Measurements from ENCODE around the gene PLEKHA7. TPM values are rescaled to one million over a fixed set of nuclear protein-coding genes. Genes with fewer than 3 reads are reported as not detected.

The PLEKHA7 gene
- polyA plus RNA-seq, 4 donors, result 28.1 to 69.3 (median 57.5) TPM

DNA sequence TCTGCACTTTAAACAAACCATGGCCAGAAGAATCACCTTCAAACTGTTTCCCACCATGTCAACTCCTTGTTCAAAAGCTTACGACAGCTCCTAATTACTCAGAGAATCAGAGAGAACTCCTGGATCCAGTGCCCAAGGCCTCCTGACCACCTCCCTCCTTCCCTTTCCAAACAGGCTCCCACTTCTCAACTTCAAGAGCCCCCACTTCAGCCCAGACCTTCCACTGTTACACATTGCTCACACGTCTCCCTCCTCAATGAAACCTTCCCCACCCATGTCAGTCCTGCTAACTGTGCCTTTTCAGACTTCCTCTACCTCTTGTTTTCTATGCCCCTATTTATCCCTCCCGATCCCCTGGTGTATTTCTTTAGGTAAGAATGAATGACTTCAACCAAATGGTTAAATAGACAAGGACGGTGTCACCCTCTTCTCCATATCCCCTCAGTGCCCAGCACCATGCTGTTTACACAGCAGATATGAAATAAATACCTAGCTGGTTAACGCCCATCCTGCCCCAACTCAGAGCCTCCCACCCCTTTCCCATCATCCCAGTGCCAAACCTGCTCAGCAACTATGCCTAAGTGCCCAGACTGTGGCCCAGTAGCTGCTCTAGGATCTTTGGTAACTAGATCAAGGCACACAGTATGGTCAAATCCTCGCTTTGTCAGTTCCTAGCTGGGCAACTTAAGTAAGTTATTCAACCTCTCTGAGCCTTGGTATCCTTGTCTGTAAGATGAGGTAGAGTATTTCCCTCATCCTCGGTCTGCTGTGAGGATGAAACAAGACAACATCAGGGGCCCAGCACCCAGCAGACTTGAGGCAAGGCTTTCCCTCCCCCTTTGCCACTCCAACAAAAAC, 36.8 kb downstream of the PLEKHA7 start:
- Histone ChIP-seq H3K36me3 (ENCODE audit: control insufficient read depth in 3 of 3, insufficient read depth in 2 of 3, low read depth in 1 of 3, low read length in 3 of 3) (peaks cover 0 to 23% (median 2%) of the 10 kb centered on the region in 3 donors), H3K4me1 (ENCODE audit: control insufficient read depth in 3 of 3, insufficient read depth in 2 of 3, low read depth in 1 of 3, low read length in 2 of 3) (peaks cover 2 to 48% (median 5%) of the 10 kb centered on the region in 3 donors), H3K27me3 (ENCODE audit: control insufficient read depth in 3 of 3, insufficient read depth in 3 of 3, low read length in 3 of 3) (no peaks in the 10 kb centered on the region), H3K9me3 (ENCODE audit: control insufficient read depth in 2 of 2, insufficient read depth in 1 of 2, low read depth in 1 of 2, low read length in 1 of 2) (no peaks in the 10 kb centered on the region), H3K4me3 (ENCODE audit: low read depth in 1 of 3, low read length in 3 of 3) (no peak overlapping the region), H3K27ac (ENCODE audit: low read depth in 1 of 3, low read length in 2 of 3) (no peak overlapping the region)
- peak in 1 of 2 donors; percentile 31 for DNase-seq
- WGBS, 3 donors, result 69 to 81% (median 73%) methylated on average over 7 of the region's 7 CpGs
- FAIRE-seq, result no peak

DNA sequence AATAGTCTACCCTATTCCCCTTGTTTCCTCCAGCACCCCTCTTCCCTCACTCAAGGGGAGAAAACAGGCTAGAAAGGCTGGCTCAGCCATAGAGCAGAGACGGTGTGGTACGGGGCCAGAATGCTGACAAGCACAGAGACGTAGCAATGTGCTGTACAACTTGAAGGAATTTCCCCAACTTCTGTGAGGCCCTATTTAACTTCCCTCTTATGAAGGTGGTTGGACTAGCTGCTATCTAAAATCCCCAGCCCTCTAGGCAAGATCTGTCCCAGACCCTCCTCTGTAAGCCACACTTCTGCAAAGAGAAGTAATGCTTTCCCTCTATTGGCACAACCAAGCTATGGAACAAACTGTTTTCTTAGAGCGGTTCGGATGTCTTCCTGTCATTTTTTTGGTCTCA, 37.8 kb downstream of the PLEKHA7 start:
- peaks cover 0 to 39% (median 5%) of the 10 kb centered on the region in 3 donors for H3K4me1 ChIP-seq (ENCODE audit: control insufficient read depth in 3 of 3, insufficient read depth in 2 of 3, low read depth in 1 of 3, low read length in 2 of 3)
- 80 to 81% (median 80%) methylated on average over 5 of the region's 5 CpGs for WGBS, 3 donors
- H3K9me3 ChIP-seq (ENCODE audit: control insufficient read depth in 2 of 2, insufficient read depth in 1 of 2, low read depth in 1 of 2, low read length in 1 of 2), result no peaks in the 10 kb centered on the region
- FAIRE-seq (no peak), DNase-seq (no peak)
- no peak overlapping the region for H3K4me3 ChIP-seq (ENCODE audit: low read depth in 1 of 3, low read length in 3 of 3)
- H3K36me3 ChIP-seq (ENCODE audit: control insufficient read depth in 3 of 3, insufficient read depth in 2 of 3, low read depth in 1 of 3, low read length in 3 of 3), result peaks cover 0 to 18% (median 2%) of the 10 kb centered on the region in 3 donors
- no peaks in the 10 kb centered on the region for H3K27me3 ChIP-seq (ENCODE audit: control insufficient read depth in 3 of 3, insufficient read depth in 3 of 3, low read length in 3 of 3)
- no peak overlapping the region for H3K27ac ChIP-seq (ENCODE audit: low read depth in 1 of 3, low read length in 2 of 3)

DNA sequence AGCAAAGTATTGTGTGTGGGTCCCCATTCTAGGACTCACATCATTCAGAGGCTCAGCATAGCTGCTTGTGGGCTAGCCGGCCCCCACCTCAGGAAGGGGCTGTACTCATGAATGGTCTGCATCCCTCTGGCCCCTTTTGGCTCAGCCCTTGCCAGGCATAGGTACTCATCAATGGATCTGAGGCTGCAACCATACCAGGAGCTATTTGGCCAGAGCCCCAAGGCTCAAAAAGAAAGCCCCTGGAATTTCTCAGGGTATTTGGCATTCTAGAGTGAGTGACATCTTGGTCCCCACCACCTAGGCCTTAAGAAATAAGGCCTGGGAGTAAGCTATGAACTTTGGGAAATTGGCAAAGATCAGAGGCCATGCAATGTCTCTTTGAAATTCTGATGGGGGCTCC, 38.3 kb downstream of the PLEKHA7 start:
- FAIRE-seq (no peak), DNase-seq (no peak)
- peaks cover 0 to 41% (median 5%) of the 10 kb centered on the region in 3 donors for H3K4me1 ChIP-seq (ENCODE audit: control insufficient read depth in 3 of 3, insufficient read depth in 2 of 3, low read depth in 1 of 3, low read length in 2 of 3)
- H3K9me3 ChIP-seq (ENCODE audit: control insufficient read depth in 2 of 2, insufficient read depth in 1 of 2, low read depth in 1 of 2, low read length in 1 of 2), result no peaks in the 10 kb centered on the region
- no peaks in the 10 kb centered on the region for H3K27me3 ChIP-seq (ENCODE audit: control insufficient read depth in 3 of 3, insufficient read depth in 3 of 3, low read length in 3 of 3)
- 76 to 96% (median 89%) methylated on average over 1 of the region's 1 CpG for WGBS, 3 donors
- no peak overlapping the region for H3K27ac ChIP-seq (ENCODE audit: low read depth in 1 of 3, low read length in 2 of 3)
- peaks cover 0 to 18% (median 2%) of the 10 kb centered on the region in 3 donors for H3K36me3 ChIP-seq (ENCODE audit: control insufficient read depth in 3 of 3, insufficient read depth in 2 of 3, low read depth in 1 of 3, low read length in 3 of 3)
- no peak overlapping the region for H3K4me3 ChIP-seq (ENCODE audit: low read depth in 1 of 3, low read length in 3 of 3)

GRCh38 chr11:16973338-16973964, 40.8 kb downstream of the PLEKHA7 start:
- Histone ChIP-seq H3K4me1 (ENCODE audit: control insufficient read depth in 3 of 3, insufficient read depth in 2 of 3, low read depth in 1 of 3, low read length in 2 of 3) (peaks cover 5 to 41% (median 6%) of the 10 kb centered on the region in 3 donors), H3K9me3 (ENCODE audit: control insufficient read depth in 2 of 2, insufficient read depth in 1 of 2, low read depth in 1 of 2, low read length in 1 of 2) (no peaks in the 10 kb centered on the region)
- WGBS, 3 donors, result 73 to 81% (median 80%) methylated on average over 3 of the region's 3 CpGs

DNA sequence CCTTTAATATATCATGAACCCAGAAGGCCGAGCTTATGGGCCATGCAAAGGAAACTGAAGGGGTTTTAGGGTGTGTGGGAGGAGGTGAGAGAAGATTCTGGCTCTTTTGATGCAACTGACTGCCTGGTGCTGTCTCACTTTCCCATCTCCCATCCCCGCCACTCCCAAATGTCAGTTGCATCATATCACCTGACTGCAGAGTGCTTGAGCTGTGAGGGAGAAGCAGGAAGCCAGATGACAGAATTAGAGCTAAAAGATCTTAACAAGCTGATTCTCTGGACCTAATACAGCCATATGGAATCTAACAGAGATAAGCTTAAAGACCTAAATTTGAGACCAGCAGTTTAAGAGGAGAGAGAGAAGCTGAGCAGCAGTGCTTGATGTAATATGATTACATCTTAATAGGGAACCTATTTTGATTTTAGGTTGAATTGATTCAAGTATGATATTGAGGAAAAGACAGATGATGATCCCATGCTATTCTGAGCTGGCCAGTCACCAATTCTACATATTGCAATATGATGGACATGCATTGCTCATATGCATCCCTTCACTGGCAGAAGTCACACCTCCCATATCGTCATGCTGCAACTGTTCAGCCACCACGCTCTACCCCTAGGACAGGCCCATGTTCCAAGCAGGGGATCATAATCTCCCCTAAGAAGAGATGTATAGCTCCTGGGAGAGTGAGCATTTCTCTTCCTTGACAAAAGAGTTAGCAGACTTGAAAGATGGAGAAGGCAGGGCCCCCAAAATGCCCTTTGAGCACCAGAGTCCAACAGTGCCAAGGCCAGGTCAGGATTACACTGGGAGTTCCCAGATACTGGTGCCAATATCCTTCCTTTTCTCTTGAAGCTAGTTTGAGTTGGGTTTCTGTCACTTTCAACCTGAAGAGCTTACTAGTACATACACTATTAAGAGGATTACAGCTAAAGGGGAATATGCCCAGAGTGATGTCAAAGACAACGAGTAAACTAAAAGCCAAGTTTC, 44.9 kb downstream of the PLEKHA7 start:
- WGBS, 3 donors, result 47 to 64% (median 61%) methylated on average over 5 of the region's 5 CpGs
- FAIRE-seq, result no peak
- no peaks in the 10 kb centered on the region for H3K9me3 ChIP-seq (ENCODE audit: control insufficient read depth in 2 of 2, insufficient read depth in 1 of 2, low read depth in 1 of 2, low read length in 1 of 2)
- H3K27ac ChIP-seq (ENCODE audit: low read depth in 1 of 3, low read length in 2 of 3), result peak overlapping the region; percentile 73 to 92 (median 92)
- H3K4me3 ChIP-seq (ENCODE audit: low read depth in 1 of 3, low read length in 3 of 3), result no peak overlapping the region
- peaks cover 6 to 61% (median 13%) of the 10 kb centered on the region in 3 donors for H3K4me1 ChIP-seq (ENCODE audit: control insufficient read depth in 3 of 3, insufficient read depth in 2 of 3, low read depth in 1 of 3, low read length in 2 of 3)
- H3K27me3 ChIP-seq (ENCODE audit: control insufficient read depth in 3 of 3, insufficient read depth in 3 of 3, low read length in 3 of 3), result no peaks in the 10 kb centered on the region
- peaks cover 0 to 26% (median 0%) of the 10 kb centered on the region in 3 donors for H3K36me3 ChIP-seq (ENCODE audit: control insufficient read depth in 3 of 3, insufficient read depth in 2 of 3, low read depth in 1 of 3, low read length in 3 of 3)
- DNase-seq, result peak; percentile 70 to 71

More at GRCh38 chr11:16973338-16973964, 40.8 kb downstream of the PLEKHA7 start:
- H3K4me3 ChIP-seq (ENCODE audit: low read depth in 1 of 3, low read length in 3 of 3), result no peak overlapping the region
- no peaks in the 10 kb centered on the region for H3K27me3 ChIP-seq (ENCODE audit: control insufficient read depth in 3 of 3, insufficient read depth in 3 of 3, low read length in 3 of 3)
- no peak for FAIRE-seq
- H3K27ac ChIP-seq (ENCODE audit: low read depth in 1 of 3, low read length in 2 of 3), result no peak overlapping the region
- DNase-seq, result no peak
- peaks cover 0 to 21% (median 2%) of the 10 kb centered on the region in 3 donors for H3K36me3 ChIP-seq (ENCODE audit: control insufficient read depth in 3 of 3, insufficient read depth in 2 of 3, low read depth in 1 of 3, low read length in 3 of 3)

GRCh38 chr11:16968196-16968595, 46.0 kb downstream of the PLEKHA7 start:
- WGBS, 3 donors, result 59 to 75% (median 60%) methylated on average over 2 of the region's 2 CpGs
- DNase-seq (no peak), FAIRE-seq (no peak)
- peaks cover 6 to 66% (median 13%) of the 10 kb centered on the region in 3 donors for H3K4me1 ChIP-seq (ENCODE audit: control insufficient read depth in 3 of 3, insufficient read depth in 2 of 3, low read depth in 1 of 3, low read length in 2 of 3)
- peak overlapping the region; percentile 73 to 92 (median 92) for H3K27ac ChIP-seq (ENCODE audit: low read depth in 1 of 3, low read length in 2 of 3)
- no peaks in the 10 kb centered on the region for H3K27me3 ChIP-seq (ENCODE audit: control insufficient read depth in 3 of 3, insufficient read depth in 3 of 3, low read length in 3 of 3)
- peaks cover 0 to 22% (median 0%) of the 10 kb centered on the region in 3 donors for H3K36me3 ChIP-seq (ENCODE audit: control insufficient read depth in 3 of 3, insufficient read depth in 2 of 3, low read depth in 1 of 3, low read length in 3 of 3)
- H3K9me3 ChIP-seq (ENCODE audit: control insufficient read depth in 2 of 2, insufficient read depth in 1 of 2, low read depth in 1 of 2, low read length in 1 of 2), result no peaks in the 10 kb centered on the region
- H3K4me3 ChIP-seq (ENCODE audit: low read depth in 1 of 3, low read length in 3 of 3), result no peak overlapping the region

DNA sequence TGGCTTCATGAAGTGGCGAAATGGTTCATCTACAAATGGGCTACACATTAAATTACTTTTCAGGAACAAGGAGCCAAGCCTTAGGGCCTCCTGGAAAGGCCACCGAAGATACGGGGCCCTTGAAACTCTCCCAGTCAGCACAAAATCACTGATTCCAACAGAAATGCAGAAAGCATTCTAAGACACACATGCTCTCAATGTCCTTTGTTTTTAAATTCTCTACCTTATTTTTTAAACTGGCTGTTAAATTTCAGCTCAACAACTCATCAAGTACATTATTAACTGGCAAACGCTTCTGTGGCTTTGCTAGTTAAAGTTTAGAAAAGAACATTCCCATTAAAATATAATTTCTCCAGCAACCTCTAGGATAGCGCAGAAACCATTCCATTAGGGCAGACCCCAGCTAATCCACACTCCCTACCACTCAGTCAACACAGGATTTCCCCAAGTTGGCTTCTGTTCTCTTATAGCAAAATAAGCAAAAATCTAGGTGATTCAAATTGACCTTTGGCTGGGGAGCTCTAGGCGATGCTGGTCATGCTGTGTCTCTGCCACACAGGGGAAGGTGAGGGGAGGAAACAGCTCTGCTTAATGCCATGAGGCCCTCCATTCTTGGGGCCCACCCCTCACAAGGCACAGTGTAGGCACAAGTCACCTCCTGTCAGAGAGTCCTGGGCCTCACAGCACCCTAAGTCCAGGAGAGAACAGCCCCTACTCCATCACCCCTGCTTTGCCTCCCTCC, 47.1 kb downstream of the PLEKHA7 start:
- Histone ChIP-seq H3K27ac (ENCODE audit: low read depth in 1 of 3, low read length in 2 of 3) (peak overlapping the region; percentile 82 to 92 (median 92)), H3K9me3 (ENCODE audit: control insufficient read depth in 2 of 2, insufficient read depth in 1 of 2, low read depth in 1 of 2, low read length in 1 of 2) (no peaks in the 10 kb centered on the region), H3K4me3 (ENCODE audit: low read depth in 1 of 3, low read length in 3 of 3) (no peak overlapping the region), H3K27me3 (ENCODE audit: control insufficient read depth in 3 of 3, insufficient read depth in 3 of 3, low read length in 3 of 3) (no peaks in the 10 kb centered on the region), H3K4me1 (ENCODE audit: control insufficient read depth in 3 of 3, insufficient read depth in 2 of 3, low read depth in 1 of 3, low read length in 2 of 3) (peaks cover 6 to 67% (median 13%) of the 10 kb centered on the region in 3 donors), H3K36me3 (ENCODE audit: control insufficient read depth in 3 of 3, insufficient read depth in 2 of 3, low read depth in 1 of 3, low read length in 3 of 3) (peaks cover 0 to 27% (median 0%) of the 10 kb centered on the region in 3 donors)
- FAIRE-seq, result no peak
- DNase-seq, result peak; percentile 74 to 79
- WGBS, 3 donors, result 18 to 66% (median 37%) methylated on average over 6 of the region's 6 CpGs
